OCI-LY3 (cell line): ENCODE measurements around the gene RP2.

ENCODE experiments used
- H2AFZ ChIP-seq: fragments of 200-600, 300-600 bp; shearing (Covaris generic); 2 replicates; pipeline ENCODE4 v1.6.0; 2014; ENCODE audit warnings: antibody characterized with exemption, low read depth, low read length
- H3K27ac ChIP-seq: fragments of 200-600, 300-600 bp; sonication (generic); 2 replicates; pipeline ENCODE4 v1.5.1; 2014; ENCODE audit warnings: mild to moderate bottlenecking, low read length, moderate library complexity, mixed read lengths
- H3K27me3 ChIP-seq: fragments of 200-600, 300-600 bp; sonication (generic); 2 replicates; pipeline ENCODE4 v1.6.1; 2014; ENCODE audit warnings: low read depth, low read length, mixed read lengths
- H3K36me3 ChIP-seq: fragments of 200-600, 300-600 bp; sonication (generic); replicated peaks from 2 replicates; pipeline ENCODE3; 2014; ENCODE audit warnings: low read depth, low read length, mixed read lengths
- H3K4me1 ChIP-seq: fragments of 300-600, 200-600 bp; sonication (generic); 2 replicates; pipeline ENCODE4 v1.6.1; 2014; ENCODE audit warnings: low read length, mixed read lengths
- H3K4me2 ChIP-seq: fragments of 200-600, 300-600 bp; sonication (generic); 2 replicates; pipeline ENCODE4 v1.6.1; 2014; ENCODE audit warnings: low read length, mixed read lengths
- H3K4me3 ChIP-seq: fragments of 300-600, 200-600 bp; sonication (generic); 2 replicates; pipeline ENCODE4 v1.5.1; 2014; ENCODE audit warnings: antibody characterized with exemption, mild to moderate bottlenecking, low read length, moderate library complexity
- H3K79me2 ChIP-seq: fragments of 300-600, 200-600 bp; shearing (Covaris generic); 2 replicates; pipeline ENCODE4 v1.6.1; 2014; ENCODE audit warnings: mild to moderate bottlenecking, low read length, mixed read lengths
- H3K9ac ChIP-seq: fragments of 300-600, 200-600 bp; shearing (Covaris generic); 2 replicates; pipeline ENCODE4 v1.6.0; 2014; ENCODE audit warnings: mild to moderate bottlenecking, low read length, moderate library complexity
- H3K9me3 ChIP-seq: fragments of 200-600, 300-600 bp; shearing (Covaris generic); 2 replicates; pipeline ENCODE4 v1.6.1; 2014; ENCODE audit warnings: low read length, mixed read lengths; ENCODE audit not compliant: insufficient read depth
- H4K20me1 ChIP-seq: fragments of 200-600, 300-600 bp; sonication (generic); 2 replicates; pipeline ENCODE4 v1.6.1; 2016; ENCODE audit warnings: low read length, mixed read lengths; ENCODE audit not compliant: insufficient read depth
- EZH2phosphoT487 ChIP-seq: fragments of 200-600 bp; shearing (Covaris generic); IDR thresholded peaks from 2 replicates; pipeline ENCODE4 v1.6.1; 2018; ENCODE audit warnings: antibody characterized with exemption, mixed run types, low read depth
- TF ChIP-seq, protein P1 (sequence below): fragments of 200-600, 300-600 bp; sonication (generic); IDR thresholded peaks from 2 replicates; pipeline ENCODE4 v1.5.1; 2014; ENCODE audit warnings: antibody characterized with exemption, low read length, low read depth

RP2 gene

DNA sequence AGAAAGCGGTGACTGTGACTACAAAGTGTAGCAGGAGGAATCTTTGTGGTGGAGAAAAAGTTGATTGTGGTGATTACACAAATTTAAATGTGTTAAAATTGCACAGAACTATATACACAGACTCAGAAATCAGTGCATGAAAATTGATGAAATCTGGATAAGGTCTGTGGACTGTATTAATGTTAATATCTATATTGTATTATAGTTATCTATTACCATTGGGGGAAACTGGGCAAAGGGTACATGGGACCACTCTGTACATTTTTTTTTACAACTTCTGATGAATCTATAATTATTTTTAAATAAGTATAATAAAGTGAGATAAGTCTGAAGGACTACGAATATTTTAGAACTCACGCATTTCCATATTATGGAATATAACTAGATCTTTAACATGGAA, 73.6 kb downstream of the RP2 start:
- Histone ChIP-seq H2AFZ (no peak overlapping the region), H3K9ac (no peak overlapping the region), H3K27ac (no peak overlapping the region), H3K4me2 (no peak overlapping the region), H3K36me3 (peaks cover 15% of the 10 kb centered on the region), H3K4me1 (peaks cover 14% of the 10 kb centered on the region), H3K27me3 (no peaks in the 10 kb centered on the region), H3K79me2 (peaks cover 30% of the 10 kb centered on the region), H4K20me1 (peaks cover 10% of the 10 kb centered on the region), H3K4me3 (no peak overlapping the region), H3K9me3 (no peaks in the 10 kb centered on the region)
- TF ChIP-seq EZH2phosphoT487, result no peak

DNA sequence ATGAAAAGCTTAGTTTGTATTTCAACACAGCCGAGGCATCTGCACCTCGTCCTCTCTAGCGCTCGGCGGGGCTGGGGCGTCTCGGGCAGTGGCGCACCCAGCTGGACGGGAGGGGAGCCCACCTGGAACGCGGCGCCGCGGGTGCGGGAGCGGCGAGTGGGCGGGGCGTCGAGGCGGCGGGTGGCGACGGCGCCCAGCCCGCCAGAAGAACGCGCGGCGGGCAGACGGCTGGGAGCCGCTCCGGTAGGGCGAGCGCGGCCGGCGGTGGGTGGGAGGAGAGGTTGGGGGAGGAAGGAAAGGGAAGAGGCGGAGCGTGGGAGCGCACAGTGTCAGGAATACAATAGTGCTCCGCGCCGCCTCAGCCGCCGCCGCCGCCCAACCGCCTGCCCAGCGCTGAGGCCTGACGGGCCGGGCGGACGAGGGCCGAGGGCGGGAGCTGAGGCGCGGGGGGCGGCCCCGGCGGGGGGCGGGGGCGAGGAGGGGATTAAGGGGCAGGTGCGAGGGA, 75.3 kb downstream of the RP2 start, which contains the start of gene JADE3:
JADE3 (plus strand) TSS at position 324 of the 505 bp plus-strand sequence. CDS start 72,474 bp downstream, outside the sequence.
- peaks cover 27% of the 10 kb centered on the region for H4K20me1 ChIP-seq
- no peak within 1 kb of the TSS; the same call in 1 of the 2 replicates for H2AFZ ChIP-seq
- TF ChIP-seq, protein P1, sequence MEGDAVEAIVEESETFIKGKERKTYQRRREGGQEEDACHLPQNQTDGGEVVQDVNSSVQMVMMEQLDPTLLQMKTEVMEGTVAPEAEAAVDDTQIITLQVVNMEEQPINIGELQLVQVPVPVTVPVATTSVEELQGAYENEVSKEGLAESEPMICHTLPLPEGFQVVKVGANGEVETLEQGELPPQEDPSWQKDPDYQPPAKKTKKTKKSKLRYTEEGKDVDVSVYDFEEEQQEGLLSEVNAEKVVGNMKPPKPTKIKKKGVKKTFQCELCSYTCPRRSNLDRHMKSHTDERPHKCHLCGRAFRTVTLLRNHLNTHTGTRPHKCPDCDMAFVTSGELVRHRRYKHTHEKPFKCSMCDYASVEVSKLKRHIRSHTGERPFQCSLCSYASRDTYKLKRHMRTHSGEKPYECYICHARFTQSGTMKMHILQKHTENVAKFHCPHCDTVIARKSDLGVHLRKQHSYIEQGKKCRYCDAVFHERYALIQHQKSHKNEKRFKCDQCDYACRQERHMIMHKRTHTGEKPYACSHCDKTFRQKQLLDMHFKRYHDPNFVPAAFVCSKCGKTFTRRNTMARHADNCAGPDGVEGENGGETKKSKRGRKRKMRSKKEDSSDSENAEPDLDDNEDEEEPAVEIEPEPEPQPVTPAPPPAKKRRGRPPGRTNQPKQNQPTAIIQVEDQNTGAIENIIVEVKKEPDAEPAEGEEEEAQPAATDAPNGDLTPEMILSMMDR, result peak; percentile 21; the same call in 1 of the 2 replicates
- TF ChIP-seq EZH2phosphoT487, result no peak
- peak within 1 kb of the TSS; percentile 96 for H3K4me2 ChIP-seq
- peak within 1 kb of the TSS; percentile 55 for H3K27ac ChIP-seq
- H3K36me3 ChIP-seq, result peaks cover 18% of the 10 kb centered on the region
- H3K4me3 ChIP-seq, result peak within 1 kb of the TSS; percentile 98
- H3K4me1 ChIP-seq, result peaks cover 26% of the 10 kb centered on the region
- H3K27me3 ChIP-seq, result no peaks in the 10 kb centered on the region
- H3K9me3 ChIP-seq, result no peaks in the 10 kb centered on the region
- H3K79me2 ChIP-seq, result peaks cover 47% of the 10 kb centered on the region
- H3K9ac ChIP-seq, result peak within 1 kb of the TSS; percentile 95

DNA sequence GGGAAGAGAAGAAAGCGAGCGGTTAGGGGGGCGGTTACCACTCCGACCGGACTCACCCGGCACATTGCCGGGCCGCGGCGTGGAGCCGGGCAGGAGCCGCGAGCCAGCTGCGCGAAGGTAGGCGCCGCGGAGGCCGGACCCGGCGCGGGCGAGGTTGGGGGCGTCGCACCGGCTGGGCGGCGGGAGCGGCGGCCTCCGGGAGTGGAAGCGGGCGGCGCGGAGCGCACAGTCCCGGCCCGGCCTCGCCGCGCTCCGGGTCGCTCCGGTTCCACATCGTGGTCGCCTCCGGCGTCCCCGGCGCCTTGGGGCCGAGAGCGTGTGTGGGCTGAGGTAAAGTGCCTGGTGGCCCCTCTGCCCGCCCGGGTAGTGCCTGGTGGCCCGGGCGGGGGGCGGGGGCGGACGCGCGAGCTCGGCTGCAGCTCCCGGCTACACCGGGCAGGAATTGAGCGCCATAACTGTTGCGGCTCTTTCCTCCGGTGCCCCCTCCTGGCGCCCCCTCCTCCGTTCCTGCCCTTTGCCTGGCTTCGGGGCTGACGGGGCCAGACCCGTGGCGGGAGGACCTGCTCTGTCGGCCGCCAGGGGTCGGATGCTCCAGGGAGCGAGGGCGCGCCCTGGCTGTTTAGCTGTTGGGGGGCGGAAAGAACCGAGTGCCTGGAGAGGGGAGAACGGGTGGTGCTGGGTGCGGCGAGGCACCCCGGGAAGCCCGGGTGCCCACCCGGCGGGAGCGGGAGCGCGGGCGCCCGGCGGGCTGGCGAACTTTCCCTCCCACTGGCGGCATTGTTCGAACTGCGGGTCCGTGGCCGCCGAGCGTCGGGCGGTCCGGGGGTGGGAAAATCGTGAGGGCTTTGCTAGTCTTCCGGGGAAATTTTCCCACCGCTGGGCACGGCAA, 76.0 kb downstream of the RP2 start:
- H3K79me2 ChIP-seq, result peaks cover 54% of the 10 kb centered on the region
- peak overlapping the region; percentile 96 for H3K4me2 ChIP-seq
- peaks cover 21% of the 10 kb centered on the region for H3K36me3 ChIP-seq
- H3K27me3 ChIP-seq, result no peaks in the 10 kb centered on the region
- H3K9ac ChIP-seq, result peak overlapping the region; percentile 95
- H2AFZ ChIP-seq, result no peak overlapping the region
- H3K9me3 ChIP-seq, result no peaks in the 10 kb centered on the region
- peak overlapping the region; percentile 98 for H3K4me3 ChIP-seq
- H3K27ac ChIP-seq, result peak overlapping the region; percentile 55
- H4K20me1 ChIP-seq, result peaks cover 33% of the 10 kb centered on the region
- TF ChIP-seq EZH2phosphoT487, result no peak
- TF ChIP-seq, protein P1, result peak; percentile 52
- H3K4me1 ChIP-seq, result peaks cover 26% of the 10 kb centered on the region

DNA sequence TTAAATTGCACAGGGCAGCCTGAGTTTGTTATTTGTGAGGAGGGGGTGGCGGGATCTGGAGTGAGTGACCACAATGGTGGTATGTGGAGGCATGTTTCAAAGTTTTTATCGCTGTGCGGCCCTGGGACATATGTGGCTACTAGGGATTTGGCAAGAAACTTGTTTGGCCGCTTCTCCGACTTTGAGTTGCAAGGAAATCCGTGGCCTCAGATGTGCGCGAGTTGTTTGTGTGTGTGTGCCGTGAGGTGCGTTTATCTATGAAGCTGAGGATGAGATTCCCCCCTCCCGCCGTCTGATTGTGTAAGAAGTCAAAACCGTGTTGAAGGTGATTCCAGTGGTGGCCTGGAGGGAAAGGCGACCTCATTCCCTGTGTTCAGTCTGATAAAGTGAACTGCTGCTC, 76.8 kb downstream of the RP2 start:
- Histone ChIP-seq H3K27me3 (no peaks in the 10 kb centered on the region), H3K4me2 (peak overlapping the region; percentile 96), H4K20me1 (peaks cover 39% of the 10 kb centered on the region), H3K9ac (peak overlapping the region; percentile 95), H3K4me1 (peaks cover 26% of the 10 kb centered on the region), H3K27ac (peak overlapping the region; percentile 55), H3K79me2 (peaks cover 63% of the 10 kb centered on the region), H2AFZ (no peak overlapping the region), H3K36me3 (peaks cover 24% of the 10 kb centered on the region), H3K4me3 (peak overlapping the region; percentile 98), H3K9me3 (no peaks in the 10 kb centered on the region)
- no peak for TF ChIP-seq EZH2phosphoT487
- TF ChIP-seq, protein P1, result no peak
